Measurements from ENCODE around the gene CBY2.
"Not testable (repeated sequence)": the region's sequence is repeated elsewhere in the genome, so short reads cannot be mapped to it uniquely, and the experiment has no call there.

The CBY2 gene, protein sequence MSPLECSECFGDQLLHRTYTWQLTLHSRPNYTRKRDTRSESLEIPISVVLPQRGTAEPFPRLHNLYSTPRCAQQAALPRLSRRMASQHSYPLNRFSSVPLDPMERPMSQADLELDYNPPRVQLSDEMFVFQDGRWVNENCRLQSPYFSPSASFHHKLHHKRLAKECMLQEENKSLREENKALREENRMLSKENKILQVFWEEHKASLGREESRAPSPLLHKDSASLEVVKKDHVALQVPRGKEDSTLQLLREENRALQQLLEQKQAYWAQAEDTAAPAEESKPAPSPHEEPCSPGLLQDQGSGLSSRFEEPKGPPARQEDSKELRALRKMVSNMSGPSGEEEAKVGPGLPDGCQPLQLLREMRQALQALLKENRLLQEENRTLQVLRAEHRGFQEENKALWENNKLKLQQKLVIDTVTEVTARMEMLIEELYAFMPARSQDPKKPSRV

DNA sequence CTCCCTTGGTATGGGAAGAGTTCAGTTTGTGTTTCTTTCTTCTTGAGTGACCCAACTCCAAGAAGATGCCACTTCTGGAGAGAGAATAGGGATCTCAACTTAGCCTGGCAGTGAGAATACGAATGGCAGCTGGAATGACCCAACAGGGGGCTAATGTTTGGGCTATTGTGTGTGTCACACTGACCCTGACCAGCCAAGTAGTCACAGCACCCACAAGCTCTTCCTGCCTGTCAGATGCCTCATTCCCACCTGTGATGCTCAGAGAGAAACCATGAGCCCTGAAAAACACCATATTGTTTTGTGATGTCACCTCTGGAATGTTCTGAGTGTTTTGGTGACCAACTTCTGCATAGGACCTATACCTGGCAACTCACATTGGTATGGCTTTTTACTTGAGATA, at the start of gene CBY2:
Gene CBY2, plus strand, starts transcription at position 233 of the 400 bp plus-strand sequence. Its CDS starts 71 bp downstream, at position 304.
- no peak for DNase-seq

DNA sequence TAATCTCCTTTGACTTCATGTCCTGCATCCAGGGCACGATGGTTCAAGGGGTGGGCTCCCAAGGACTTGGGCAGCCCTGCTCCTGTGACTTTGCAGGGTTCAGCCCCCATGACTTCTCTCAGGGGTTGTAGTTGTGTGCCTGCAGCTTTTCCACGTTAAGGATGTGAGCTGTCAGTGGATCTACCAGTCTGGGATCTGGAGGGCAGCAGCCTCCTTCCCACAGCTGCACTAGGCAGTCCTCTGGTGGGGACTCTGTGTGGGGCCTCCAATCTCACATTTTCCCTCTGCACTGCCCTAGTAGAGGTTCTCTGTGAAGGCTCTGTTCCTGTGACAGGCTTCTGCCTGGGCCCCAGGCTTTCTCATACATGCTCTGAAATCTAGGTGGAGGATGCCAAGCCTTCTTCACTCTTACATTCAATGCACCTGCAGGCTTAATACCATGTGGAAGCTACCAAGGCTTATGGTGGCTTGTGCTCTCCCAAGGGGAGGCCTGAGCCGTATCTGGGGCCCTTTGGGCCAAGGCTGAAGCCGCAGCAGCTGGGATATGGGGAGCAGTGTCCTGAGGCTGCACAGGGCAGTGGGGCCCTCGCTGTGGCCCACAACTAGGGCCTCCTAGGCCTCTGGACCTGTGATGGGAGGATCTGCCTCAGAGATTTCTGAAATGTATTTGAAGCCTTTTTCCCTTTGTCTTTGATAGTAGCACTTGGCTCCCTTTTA, 47.3 kb upstream of the CBY2 start:
- no peak for DNase-seq

DNA sequence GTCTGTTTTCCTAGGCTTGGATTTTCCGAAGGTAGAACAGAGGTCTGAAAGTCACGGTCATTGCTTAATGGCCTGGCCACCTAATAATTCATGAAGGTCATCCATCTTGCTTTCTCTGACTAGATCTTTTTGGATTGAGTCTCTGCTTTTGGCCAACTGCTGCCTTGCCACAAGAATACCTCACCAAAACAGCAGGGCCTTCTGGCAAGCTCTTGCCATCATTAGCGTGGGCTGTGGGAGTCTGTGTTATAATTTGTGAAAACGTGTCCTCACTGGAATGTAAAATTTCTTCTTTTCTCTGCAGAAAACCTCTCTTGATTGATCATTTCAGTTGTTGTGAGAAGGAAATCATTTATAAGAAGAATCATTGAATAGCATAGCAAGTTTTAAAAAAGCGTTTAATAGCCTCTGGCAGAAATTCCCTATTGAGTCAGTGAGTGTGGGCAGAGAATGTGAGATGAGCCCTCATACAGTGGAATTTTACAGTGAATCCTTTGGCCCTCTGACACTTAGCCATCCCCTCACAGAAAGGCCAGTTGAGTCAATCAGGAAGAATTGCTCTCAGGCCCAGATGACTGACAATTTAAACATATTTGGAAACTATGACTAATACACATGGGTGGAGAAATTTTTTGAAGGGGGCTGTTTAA, 43.4 kb upstream of the CBY2 start:
- peak; percentile 82 for DNase-seq

DNA sequence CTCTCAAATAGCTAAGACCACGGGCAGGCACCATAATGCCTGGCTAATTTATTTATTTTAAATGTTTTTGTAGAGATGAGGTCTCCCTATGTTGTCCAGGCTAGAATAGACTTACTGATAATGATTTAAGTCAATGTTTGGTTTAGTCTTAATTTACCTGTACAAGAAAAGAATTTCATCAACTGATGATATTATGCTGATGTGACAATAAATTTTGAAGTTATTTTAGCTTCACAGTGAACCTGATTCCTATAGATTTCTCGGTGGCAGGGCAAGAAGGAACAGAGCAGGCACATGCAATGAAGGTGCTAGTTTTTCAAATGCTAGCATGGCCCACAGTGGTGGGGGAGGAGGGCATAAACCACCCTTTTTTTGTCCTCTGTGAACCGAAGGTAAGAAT, 42.6 kb upstream of the CBY2 start:
- no peak for DNase-seq

DNA sequence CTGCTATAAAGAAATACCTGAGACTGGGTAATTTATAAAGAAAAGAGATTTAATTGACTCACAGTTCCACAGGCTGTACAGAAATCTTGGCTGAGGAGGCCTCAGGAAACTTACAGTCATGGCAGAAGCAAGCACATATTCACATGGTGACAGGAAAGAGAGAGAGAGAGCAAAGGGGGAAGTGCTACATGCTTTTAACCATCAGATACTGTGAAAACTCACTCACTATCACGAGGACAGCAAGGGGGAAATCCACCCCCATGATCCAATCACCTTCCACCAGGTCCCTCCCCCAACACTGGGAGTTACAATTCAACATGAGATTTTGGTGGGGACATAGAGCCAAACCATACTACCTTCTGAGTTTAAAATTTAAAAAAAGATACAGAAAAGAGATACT, 41.7 kb upstream of the CBY2 start:
- DNase-seq: not testable (repeated sequence)

DNA sequence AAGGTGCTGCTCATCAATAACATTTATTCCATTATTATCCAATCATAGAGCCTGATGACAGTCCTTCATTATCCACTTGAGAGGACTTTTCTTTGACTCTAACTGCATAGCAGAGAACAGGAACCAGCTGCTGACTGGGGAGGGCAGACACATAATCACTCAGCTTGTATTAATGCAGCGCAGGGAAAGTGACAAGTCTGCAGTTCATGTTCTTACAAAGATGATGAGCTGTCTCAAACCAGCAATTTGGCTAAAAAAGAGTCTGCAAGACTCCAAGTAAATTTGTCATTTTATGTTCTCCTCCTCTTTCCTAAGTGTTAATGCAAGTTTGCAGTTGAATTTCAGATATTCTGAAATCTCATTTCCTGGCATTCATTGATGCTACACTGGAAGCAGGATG, 40.0 kb upstream of the CBY2 start:
- no peak for DNase-seq

DNA sequence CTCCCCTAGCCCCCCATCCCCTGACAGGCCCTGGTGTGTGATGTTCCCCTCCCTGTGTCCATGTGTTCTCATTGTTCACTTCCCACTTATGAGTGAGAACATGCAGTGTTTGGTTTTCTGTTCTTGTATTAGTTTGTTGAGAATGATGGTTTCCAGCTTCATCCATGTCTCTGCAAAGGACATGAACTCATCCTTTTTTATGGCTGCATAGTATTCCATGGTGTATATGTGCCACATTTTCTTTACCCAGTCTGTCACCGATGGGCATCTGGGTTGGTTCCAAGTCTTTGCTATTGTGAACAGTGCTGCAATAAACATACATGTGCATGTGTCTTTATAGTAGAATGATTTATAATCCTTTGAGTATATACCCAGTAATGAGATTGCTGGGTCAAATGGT, 39.2 kb upstream of the CBY2 start:
- not testable (repeated sequence) for DNase-seq

DNA sequence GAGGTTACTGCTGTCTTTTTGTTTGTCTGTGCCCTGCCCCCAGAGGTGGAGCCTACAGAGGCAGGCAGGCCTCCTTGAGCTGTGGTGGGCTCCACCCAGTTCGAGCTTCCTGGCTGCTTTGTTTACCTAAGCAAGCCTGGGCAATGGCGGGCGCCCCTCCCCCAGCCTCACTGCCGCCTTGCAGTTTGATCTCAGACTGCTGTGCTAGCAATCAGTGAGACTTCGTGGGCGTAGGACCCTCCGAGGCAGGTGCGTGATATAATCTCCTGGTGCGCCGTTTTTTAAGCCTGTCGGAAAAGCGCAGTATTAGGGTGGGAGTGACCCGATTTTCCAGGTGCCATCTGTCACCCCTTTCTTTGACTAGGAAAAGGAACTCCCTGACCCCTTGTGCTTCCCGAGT, 32.5 kb upstream of the CBY2 start:
- DNase-seq: not testable (repeated sequence)

DNA sequence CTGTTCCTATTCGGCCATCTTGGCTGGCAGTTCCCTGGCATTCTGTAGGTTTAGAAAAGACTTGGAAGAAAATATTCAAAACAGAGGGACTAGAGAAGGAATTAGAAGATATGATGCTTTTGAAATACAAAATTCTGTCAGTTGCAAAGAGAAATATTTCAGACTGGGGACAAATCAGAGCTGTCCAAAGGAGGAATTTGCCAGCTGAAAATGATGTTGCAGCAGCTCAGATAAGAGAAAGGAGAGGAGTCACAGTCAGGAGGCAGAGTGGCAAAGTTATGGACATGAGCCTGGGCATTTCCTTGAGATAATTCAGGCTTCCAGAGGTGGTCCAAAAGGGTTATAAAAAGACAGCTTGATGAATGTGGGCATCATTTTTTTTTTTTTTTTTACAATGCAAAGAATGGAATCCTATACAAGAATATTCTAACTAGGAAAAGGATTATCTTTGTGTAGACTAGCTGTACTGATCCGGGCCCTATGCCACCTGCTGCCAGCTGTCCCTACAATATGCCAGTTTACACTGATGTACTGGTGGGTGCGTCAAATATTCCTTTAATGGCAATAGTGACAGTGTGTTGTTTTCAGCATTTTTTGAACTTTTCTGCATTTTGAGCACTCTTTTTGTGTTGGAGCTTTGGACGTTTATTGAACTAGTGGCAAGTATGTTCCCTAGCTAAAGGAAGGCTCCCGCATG, 31.8 kb upstream of the CBY2 start:
- DNase-seq: peak; percentile 3

DNA sequence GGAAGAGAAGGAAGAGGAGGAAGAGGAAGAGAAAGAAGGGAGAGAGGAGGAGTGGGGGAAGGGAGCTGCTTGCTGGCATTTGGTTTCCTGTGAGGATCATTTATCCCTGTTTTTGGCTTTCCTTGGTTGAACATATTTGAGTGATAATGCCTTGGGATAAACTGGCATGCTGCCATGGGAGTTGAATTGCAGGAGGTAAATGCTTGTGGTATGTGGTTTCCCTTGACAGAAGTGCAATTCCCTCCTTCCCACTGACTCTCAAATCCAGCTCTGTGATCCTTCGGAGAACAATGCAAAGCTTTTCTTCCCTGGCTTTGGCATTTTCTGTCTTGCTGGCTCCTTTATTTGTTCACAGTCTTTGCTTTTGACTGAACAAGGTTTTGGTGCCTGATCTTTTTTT, 27.2 kb upstream of the CBY2 start:
- DNase-seq: peak; percentile 95

DNA sequence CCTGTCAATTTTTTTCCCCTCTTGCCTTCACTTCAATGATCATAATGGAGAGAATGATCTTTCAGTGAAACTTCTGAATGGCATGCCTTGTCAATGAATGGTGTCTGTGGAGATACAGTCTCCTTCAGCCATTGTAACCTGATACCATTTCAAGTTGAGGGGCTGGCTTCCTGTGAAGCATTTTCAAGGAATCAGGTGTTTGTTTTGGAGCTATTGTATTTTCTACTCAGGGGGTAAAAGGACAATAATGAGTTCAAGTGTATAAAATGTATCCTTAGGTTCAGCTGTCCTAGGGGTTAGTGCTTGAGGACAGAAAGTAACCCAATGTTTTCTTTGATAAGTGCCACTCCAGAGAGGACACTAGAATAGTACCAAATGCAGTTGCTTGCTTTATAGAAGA, 23.8 kb upstream of the CBY2 start:
- DNase-seq: no peak

DNA sequence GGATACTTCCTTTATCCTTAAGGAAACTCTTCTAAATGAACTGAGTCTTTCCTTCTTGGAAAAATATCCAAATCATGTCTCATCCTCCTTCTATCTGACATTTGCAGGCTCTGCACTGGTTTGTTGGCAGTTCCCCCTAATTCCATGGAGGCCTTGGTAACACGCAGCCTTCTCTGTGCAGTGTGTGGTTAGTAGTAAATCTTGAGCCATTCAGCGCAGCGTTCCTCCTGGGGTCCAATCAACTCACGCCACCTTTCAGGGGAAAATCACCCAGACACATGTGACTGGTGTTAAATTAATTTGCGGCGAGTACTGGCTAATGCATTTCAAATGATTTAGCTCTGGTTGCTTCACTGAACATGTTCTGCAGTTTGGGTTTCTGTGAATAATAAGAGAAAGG, 21.0 kb upstream of the CBY2 start:
- no peak for DNase-seq

DNA sequence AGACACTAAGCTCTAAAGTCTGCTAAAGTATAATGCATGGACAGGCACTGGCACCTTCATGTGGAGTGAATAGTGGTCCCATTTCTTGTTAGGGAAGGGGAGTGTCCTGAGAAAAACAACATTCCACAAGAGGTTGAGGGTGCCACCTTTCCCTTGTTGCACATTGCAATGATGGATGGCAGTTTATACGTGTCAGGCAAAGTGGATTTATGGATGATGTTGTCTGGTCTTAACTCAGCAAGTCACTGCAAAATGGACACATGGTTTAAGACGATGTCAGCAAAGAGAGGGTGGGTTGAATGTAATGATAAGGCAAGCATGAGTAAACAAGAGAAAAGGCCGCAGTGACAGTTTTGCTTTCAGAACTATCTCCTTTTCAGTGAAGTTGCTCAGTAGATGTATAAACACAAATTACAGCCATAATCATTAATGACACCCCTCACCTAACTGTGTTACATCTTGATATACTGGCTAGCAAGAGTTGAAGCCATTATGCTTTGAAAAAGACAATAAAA, 19.6 kb upstream of the CBY2 start:
- DNase-seq: no peak

DNA sequence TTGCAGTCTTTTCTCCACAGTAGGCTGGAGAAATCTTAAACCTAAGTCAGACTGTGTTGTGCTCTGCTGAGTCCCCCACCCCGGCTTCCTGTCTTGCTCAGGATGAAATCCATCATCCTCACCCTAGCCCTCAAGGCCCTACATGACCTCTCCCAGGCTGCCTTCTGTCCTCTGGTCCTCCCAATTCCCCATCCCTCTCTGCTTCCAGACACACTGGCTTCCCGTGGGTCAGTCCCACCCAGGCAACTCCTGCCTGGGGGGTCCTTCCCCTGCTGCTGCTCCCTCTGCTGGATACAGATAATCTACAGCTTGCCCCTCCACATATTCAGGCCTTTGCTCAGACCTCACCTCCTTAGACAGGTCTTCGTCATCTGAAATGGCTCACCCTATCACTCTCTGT, 18.4 kb upstream of the CBY2 start:
- DNase-seq: no peak

DNA sequence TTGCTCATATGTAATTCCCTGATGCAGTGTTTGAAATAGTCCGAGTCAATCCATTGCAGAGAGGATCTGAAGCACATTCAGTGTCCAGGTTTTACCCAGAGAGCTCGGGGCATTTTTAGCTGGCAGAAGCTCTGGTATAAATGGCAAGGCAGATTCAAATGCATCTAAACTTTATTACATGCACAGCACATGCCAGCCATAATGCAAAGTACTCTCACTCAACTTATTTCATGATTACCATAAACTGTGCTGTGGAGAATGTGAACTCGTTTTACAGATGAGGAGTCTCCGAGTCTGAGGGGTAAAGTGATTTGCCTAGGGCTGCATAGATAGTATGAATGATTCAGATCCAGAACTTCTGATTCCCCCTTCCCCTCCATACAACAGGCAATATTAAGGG, 13.5 kb upstream of the CBY2 start:
- no peak for DNase-seq

DNA sequence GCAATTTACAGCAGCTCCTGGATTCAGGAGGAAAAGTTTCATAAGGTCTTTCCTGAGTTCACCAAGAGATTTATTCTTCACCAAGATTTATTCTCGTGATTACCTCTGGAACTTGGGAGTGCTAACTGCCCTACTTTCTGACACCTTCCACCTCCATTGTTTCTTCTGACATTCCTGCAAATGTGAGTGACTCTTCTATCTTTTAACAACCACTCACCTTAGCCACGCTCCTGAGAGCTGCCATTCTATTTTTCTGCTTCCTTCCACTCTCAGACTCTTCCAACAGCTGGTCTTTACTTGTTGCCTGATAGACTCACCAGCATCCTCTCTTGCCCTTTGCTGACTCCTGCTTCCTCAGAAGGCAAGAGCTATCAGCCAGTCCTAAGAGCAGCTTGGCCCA, 11.5 kb upstream of the CBY2 start:
- peak; percentile 42 for DNase-seq

DNA sequence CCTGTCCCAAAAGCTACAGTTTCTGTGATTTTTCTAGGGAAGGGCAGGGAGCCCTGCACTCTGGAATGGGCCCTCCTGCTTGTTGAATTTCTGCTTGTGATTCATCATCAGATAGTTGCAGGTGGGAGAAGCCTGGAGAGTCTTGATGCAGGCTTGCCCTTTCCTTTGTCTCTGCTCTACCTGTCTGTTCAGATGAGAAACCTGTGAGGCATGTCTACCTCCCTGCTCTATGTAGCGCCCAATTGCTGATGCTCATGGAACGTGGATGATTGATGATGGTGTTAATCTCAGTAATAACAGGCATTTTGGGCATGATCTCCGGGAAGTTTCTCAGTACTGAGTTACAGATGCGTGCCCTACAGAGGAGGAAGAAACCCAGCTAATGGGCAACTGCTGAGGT, 10.9 kb upstream of the CBY2 start:
- no peak for DNase-seq

DNA sequence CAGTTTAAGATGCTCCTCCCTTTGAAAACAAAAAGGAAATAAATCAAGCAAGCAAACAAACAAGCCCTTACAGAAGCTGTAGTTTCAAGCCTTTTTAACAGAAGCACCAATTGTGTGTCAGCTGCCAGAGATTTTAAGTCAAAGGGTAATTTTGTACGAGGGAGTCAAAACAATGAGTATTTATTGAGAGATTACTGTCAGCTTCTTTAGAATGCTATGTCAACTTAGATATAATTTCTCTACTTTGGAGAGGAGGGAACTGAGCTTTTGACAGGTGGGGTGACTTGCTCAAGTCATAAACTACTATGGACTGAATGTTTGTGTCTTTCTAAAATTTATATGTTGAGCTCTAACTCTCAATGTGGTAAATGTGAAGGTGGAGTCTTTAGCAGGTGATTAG, 10.5 kb upstream of the CBY2 start:
- DNase-seq: no peak

DNA sequence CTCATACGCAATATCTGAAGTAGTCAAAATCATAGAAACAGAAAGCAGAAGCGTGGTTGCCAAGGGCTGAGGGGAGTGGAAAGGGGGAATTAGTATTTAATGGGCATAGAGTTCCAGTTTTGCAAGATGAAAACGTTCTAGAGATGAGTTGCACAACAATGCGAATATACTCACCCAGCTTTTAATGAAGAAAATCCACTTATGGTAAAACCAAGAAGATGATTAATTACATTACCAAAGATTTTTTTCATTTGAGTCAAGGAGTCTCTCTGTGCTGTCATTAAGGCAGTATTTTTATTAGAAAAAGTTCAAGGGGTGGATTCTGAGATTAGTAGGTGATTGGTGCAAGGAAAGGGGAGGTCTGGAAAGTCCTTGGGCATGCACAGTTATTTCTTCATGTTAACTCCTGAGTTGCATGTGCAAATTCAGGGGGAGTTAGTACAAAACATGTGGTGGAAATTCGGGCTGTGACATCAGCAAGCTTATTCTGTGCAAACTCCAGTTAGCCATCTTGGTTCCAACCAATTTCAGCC, 6.9 kb upstream of the CBY2 start:
- DNase-seq: no peak

DNA sequence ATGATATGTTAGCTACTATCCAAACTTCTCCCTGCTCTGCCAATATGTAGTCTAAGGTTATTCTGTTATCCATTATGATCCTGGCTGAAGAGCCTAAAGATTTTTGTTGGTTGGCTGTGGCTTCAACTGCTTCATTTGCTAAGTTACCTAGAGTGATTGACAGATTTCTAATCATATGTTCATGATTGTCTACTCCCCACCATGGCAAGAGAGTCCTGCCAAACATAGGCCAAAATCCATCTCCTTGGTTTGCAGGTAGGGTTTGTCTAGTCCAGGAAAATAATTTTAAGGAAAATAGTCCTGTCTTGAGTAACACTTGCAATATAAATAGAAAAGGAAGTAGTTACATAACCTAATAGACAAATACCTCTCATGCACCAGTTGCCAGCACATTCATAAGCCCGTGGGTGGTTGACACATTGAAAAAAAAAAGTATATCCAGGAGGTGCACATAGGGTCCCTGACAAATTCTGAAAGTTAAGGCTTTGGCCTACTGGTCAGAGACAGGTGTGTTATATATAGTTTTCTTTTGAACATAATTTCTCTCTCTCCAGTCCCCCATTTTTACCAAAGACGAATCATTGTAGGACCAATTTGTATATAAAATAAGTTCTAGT, 5.4 kb upstream of the CBY2 start:
- DNase-seq: no peak

DNA sequence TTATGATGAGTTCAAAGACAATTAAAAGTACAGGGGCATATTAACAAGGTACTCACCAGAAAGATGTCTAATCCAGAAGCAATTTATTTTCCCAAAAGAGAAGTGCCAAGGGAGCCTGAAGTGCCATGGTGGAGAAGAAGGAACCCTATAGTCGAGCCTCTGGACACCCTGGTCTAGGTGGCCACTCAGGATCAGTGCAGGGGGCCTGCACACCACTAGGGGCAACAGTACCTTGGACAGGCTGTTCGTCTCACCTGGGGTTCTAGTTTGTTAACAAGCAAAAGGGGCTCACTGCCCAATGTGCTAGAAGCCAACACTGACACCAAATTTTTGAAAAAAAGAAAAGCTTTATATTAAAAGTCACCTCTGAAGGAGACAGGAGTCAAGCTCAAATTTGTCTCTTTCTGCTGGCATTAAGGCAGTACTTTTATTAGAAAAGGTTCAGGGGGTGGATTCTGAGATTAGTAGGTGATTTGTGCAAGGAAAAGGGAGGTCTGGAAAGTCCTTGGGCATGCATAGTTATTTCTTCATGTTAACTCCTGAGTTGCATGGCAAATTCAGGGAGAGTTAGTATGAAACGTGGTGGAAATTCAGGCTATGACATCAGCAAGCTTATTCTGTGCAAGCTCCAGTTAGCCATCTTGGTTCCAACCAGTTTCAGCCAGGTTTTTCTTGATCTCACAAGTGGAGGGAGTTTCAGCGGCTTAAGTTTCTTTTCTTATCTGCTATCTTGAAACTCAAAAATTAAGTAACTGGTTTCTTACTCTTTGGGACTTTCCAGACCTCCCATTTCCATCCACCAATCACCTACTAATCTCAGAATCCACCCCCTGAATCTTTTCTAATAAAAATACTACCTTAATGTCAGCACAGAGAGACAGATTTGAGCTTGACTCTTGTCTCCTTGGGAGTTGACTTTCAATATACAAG, 884 bp upstream of the CBY2 start:
- DNase-seq: no peak

Data from NCI-H226 (cell line).